Measurements from ENCODE around the gene NDUFV1. TPM values are rescaled to one million over a fixed set of nuclear protein-coding genes. Genes with fewer than 3 reads are reported as not detected.

Gene NDUFV1
- total and polyA plus RNA-seq, 9 of the 15 experiments (the other 6 are each of a cell fraction or from before 2014, with no cell fraction given): 10.8 to 423 (median 209) TPM

DNA sequence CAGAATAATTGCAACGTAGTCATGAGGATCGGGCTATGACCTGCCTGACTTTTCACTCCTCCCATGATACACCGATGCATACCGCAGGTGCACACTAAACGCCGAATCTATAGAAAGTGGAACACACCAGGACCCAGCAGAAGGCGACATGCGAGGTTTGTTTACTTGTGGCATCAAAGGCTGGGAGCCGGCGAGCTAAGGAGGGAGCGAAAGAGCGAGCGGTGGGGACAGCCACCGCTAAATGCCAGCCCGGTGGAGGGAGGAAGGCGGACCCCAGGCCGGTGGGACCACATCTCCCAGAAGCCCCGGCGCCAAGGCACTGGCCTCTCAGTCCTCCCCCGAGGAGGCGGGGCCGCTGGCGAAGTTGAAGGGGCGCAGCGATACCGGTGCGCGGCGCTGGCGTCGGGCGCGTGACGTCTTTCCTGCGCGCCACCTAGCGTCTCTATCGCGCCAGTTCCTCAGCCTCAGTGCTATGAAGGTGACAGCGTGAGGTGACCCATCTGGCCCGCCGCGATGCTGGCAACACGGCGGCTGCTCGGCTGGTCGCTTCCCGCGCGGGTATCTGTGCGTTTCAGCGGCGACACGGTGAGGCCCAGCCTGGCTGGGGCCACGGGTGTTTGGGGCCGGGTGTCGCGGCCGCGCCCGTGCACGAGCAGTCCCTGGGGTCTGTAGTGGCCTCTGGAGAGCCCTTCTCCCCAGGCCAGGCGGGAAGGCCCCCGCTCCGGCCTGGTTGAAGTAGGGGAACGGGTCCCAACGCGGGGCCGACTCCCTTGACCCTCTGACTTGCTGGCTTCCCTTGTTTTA lies at the start of gene NDUFV1 (continued):
- TF ChIP-seq ATF7 (IDR thresholded peaks at IDR 0.05) (peak; percentile 86), CBX5 (IDR thresholded peaks at IDR 0.05; ENCODE audit: borderline replicate concordance, low read depth) (no peak), CBFA2T2 (conservative IDR thresholded peaks at IDR 0.05) (no peak), ZNF699 (CRISPR knock-in tag; IDR thresholded peaks at IDR 0.05; ENCODE audit: insufficient replicate concordance) (no peak), SIX5 (IDR thresholded peaks at IDR 0.05; ENCODE audit: borderline replicate concordance in 1 of 2, insufficient read depth in 1 of 2, low read depth in 1 of 2, low read length in 2 of 2) (peak; percentile 63 to 68; a peak in 3 of 4 replicates), CBFA2T3 (IDR thresholded peaks at IDR 0.05) (no peak), U2AF1 (optimal IDR thresholded peaks at IDR 0.05; ENCODE audit: low read depth, low read length) (no peak), MTA2 (IDR thresholded peaks at IDR 0.05; ENCODE audit: low read depth) (0 out of 2 replicates have a peak, but pooled peaks have one; percentile 18), STAT5B (CRISPR knock-in tag; IDR thresholded peaks at IDR 0.05) (no peak), ZKSCAN1 (IDR thresholded peaks at IDR 0.05; ENCODE audit: low read depth, low read length) (peak; percentile 80; the same call in 1 of the 2 replicates), TCFL5 (CRISPR knock-in tag; conservative IDR thresholded peaks at IDR 0.05) (no peak), CBX2 (IDR thresholded peaks at IDR 0.05; ENCODE audit: insufficient read depth, low read length, poor library complexity, severe bottlenecking) (no peak), NONO (IDR thresholded peaks at IDR 0.05; ENCODE audit: low read depth in 2 of 2, low read length in 1 of 2) (no peak), ZNF583 (CRISPR knock-in tag; IDR thresholded peaks at IDR 0.05) (no peak), MEIS2 (IDR thresholded peaks at IDR 0.05; ENCODE audit: partially characterized antibody) (peak; percentile 51), EHMT2 (IDR thresholded peaks at IDR 0.05) (no peak), ZNF695 (CRISPR knock-in tag; IDR thresholded peaks at IDR 0.05) (no peak)
- TF ChIP-seq, protein P1, sequence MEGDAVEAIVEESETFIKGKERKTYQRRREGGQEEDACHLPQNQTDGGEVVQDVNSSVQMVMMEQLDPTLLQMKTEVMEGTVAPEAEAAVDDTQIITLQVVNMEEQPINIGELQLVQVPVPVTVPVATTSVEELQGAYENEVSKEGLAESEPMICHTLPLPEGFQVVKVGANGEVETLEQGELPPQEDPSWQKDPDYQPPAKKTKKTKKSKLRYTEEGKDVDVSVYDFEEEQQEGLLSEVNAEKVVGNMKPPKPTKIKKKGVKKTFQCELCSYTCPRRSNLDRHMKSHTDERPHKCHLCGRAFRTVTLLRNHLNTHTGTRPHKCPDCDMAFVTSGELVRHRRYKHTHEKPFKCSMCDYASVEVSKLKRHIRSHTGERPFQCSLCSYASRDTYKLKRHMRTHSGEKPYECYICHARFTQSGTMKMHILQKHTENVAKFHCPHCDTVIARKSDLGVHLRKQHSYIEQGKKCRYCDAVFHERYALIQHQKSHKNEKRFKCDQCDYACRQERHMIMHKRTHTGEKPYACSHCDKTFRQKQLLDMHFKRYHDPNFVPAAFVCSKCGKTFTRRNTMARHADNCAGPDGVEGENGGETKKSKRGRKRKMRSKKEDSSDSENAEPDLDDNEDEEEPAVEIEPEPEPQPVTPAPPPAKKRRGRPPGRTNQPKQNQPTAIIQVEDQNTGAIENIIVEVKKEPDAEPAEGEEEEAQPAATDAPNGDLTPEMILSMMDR (IDR thresholded peaks at IDR 0.05 in 2 of 3, conservative IDR thresholded peaks at IDR 0.05 in 1 of 3; ENCODE audit: insufficient read depth in 2 of 3, low read depth in 1 of 3, low read length in 3 of 3): peak; percentile 61 to 95 (median 78)
- TF ChIP-seq, protein P2, sequence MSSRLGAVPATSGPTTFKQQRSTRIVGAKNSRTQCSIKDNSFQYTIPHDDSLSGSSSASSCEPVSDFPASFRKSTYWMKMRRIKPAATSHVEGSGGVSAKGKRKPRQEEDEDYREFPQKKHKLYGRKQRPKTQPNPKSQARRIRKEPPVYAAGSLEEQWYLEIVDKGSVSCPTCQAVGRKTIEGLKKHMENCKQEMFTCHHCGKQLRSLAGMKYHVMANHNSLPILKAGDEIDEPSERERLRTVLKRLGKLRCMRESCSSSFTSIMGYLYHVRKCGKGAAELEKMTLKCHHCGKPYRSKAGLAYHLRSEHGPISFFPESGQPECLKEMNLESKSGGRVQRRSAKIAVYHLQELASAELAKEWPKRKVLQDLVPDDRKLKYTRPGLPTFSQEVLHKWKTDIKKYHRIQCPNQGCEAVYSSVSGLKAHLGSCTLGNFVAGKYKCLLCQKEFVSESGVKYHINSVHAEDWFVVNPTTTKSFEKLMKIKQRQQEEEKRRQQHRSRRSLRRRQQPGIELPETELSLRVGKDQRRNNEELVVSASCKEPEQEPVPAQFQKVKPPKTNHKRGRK (tag; IDR thresholded peaks at IDR 0.05): no peak
- TF ChIP-seq, protein P3, sequence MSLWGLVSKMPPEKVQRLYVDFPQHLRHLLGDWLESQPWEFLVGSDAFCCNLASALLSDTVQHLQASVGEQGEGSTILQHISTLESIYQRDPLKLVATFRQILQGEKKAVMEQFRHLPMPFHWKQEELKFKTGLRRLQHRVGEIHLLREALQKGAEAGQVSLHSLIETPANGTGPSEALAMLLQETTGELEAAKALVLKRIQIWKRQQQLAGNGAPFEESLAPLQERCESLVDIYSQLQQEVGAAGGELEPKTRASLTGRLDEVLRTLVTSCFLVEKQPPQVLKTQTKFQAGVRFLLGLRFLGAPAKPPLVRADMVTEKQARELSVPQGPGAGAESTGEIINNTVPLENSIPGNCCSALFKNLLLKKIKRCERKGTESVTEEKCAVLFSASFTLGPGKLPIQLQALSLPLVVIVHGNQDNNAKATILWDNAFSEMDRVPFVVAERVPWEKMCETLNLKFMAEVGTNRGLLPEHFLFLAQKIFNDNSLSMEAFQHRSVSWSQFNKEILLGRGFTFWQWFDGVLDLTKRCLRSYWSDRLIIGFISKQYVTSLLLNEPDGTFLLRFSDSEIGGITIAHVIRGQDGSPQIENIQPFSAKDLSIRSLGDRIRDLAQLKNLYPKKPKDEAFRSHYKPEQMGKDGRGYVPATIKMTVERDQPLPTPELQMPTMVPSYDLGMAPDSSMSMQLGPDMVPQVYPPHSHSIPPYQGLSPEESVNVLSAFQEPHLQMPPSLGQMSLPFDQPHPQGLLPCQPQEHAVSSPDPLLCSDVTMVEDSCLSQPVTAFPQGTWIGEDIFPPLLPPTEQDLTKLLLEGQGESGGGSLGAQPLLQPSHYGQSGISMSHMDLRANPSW (CRISPR knock-in tag; IDR thresholded peaks at IDR 0.05): no peak
- TF ChIP-seq, protein P4, sequence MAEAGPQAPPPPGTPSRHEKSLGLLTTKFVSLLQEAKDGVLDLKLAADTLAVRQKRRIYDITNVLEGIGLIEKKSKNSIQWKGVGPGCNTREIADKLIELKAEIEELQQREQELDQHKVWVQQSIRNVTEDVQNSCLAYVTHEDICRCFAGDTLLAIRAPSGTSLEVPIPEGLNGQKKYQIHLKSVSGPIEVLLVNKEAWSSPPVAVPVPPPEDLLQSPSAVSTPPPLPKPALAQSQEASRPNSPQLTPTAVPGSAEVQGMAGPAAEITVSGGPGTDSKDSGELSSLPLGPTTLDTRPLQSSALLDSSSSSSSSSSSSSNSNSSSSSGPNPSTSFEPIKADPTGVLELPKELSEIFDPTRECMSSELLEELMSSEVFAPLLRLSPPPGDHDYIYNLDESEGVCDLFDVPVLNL (CRISPR knock-in tag; IDR thresholded peaks at IDR 0.05; ENCODE audit: low read depth): no peak
